HepG2 (cell line): ENCODE measurements around the gene DST. TPM values are rescaled to one million over a fixed set of nuclear protein-coding genes. Genes with fewer than 3 reads are reported as not detected.

Experiments
- ATAC-seq: fragments of 200-7000 bp; cut with Tn5 transposase; 3 replicates; pipeline ENCODE4 v1.9.1; 2020; ENCODE audit warnings: mild to moderate bottlenecking, moderate library complexity
- BruUV-seq: library from RNA; stranded (reverse); fragments of 400-500 nt; replicated peaks from 2 replicates; lab custom pipeline; 2021; lab: Mats Ljungman, UMichigan
- CTCF ChIA-PET: fragments of 300-600 bp; formaldehyde crosslinking; extraction: SDS; loops from one replicate; lab custom pipeline; 2021; ENCODE audit warnings: low total read pairs, inconsistent platforms, low intra/inter-chr PET ratio; lab: Yijun Ruan, JAX
- POLR2A ChIA-PET: fragments of 350-600 bp; sonication (Branson Sonifier 250); formaldehyde crosslinking; loops from one replicate; lab custom pipeline; 2020; ENCODE audit warnings: antibody characterized with exemption, inconsistent platforms; lab: Yijun Ruan, JAX
- DNase-seq: peaks from one replicate; pipeline ENCODE4 v3.0.0-alpha.2; 2015; ENCODE audit warnings: low spot score
- FAIRE-seq: peaks from 3 replicates; lab custom pipeline; 2011; peaks lifted over from hg19 to GRCh38; lab: Jason Lieb, UNC
- H2AFZ ChIP-seq: one replicate; pipeline ENCODE4 v1.6.1; 2011; ENCODE audit warnings: low read length, inconsistent platforms
- H3K27ac ChIP-seq: fragments of 300-600 bp; 3 replicates; pipeline ENCODE4 v1.8.0; 2011; ENCODE audit warnings: mixed run types, mild to moderate bottlenecking, mixed read lengths, low read length, inconsistent platforms; ENCODE audit not compliant: insufficient read depth; ENCODE audit errors: extremely low read length
- H3K27me3 ChIP-seq, 2 experiments: fragments of 200-600 bp in 1 of 2; 2 replicates in 1 of 2; 3 replicates in 1 of 2; pipeline versions ENCODE4 v1.6.0 to v1.8.0; 2011; ENCODE audit warnings: low read length in 2 of 2, mild to moderate bottlenecking in 2 of 2, moderate library complexity in 2 of 2, inconsistent platforms in 1 of 2; ENCODE audit not compliant: insufficient read depth in 2 of 2, control insufficient read depth in 1 of 2
- H3K36me3 ChIP-seq, 2 experiments: fragments of 200-600 bp in 1 of 2; replicated peaks in 1 of 2; 2 replicates in 1 of 2; 3 replicates in 1 of 2; pipeline versions ENCODE4 v1.5.1 to v1.8.0; 2011; ENCODE audit warnings: low read length in 2 of 2, inconsistent platforms in 1 of 2; ENCODE audit not compliant: insufficient read depth in 2 of 2, control insufficient read depth in 1 of 2
- H3K4me1 ChIP-seq: 2 replicates; pipeline ENCODE4 v1.5.1; 2012; ENCODE audit warnings: low read length, inconsistent platforms; ENCODE audit not compliant: insufficient read depth
- H3K4me2 ChIP-seq: 2 replicates; pipeline ENCODE4 v1.6.0; 2011; ENCODE audit warnings: low read depth, low read length, inconsistent platforms
- H3K4me3 ChIP-seq, 3 experiments: fragments of 200-600 bp in 1 of 3; sonication (generic), shearing (Covaris generic) in 1 of 3; replicated peaks in 1 of 3; 2 replicates each; pipeline ENCODE4 v1.5.1; 2011 to 2016; ENCODE audit warnings: low read length in 3 of 3, inconsistent platforms in 2 of 3, low read depth in 2 of 3, mild to moderate bottlenecking in 2 of 3, control low read depth in 1 of 3, mixed read lengths in 1 of 3; ENCODE audit not compliant: insufficient read depth in 1 of 3
- H3K79me2 ChIP-seq: one replicate; pipeline ENCODE4 v1.6.1; 2011; ENCODE audit warnings: low read length, inconsistent platforms; ENCODE audit not compliant: insufficient read depth
- H3K9ac ChIP-seq: 2 replicates; pipeline ENCODE4 v1.6.0; 2011; ENCODE audit warnings: mild to moderate bottlenecking, low read depth, low read length, inconsistent platforms; ENCODE audit not compliant: insufficient read depth
- H3K9me3 ChIP-seq: 2 replicates; pipeline ENCODE4 v1.5.1; 2012; ENCODE audit warnings: mild to moderate bottlenecking, low read length
- H4K20me1 ChIP-seq: 2 replicates; pipeline ENCODE4 v1.6.0; 2011; ENCODE audit warnings: inconsistent platforms, mild to moderate bottlenecking, low read length, moderate library complexity; ENCODE audit not compliant: insufficient read depth
- CHD2 ChIP-seq: IDR thresholded peaks from 2 replicates; pipeline ENCODE4 v1.6.1; 2011; ENCODE audit warnings: low read depth, low read length, improper control_type of control experiment
- RARG ChIP-seq: sonication (generic); formaldehyde crosslinking; IDR thresholded peaks from 2 replicates; pipeline ENCODE4 v1.4.0; 2020; ENCODE audit warnings: low read depth, mild to moderate bottlenecking, missing genetic modification reagents
- SP2 ChIP-seq: sonication (generic); formaldehyde crosslinking; IDR thresholded peaks from 2 replicates; pipeline ENCODE4 v1.5.1; 2020; ENCODE audit warnings: mild to moderate bottlenecking, missing genetic modification reagents
- ZHX2 ChIP-seq, 2 experiments: sonication (generic) in 1 of 2; formaldehyde crosslinking in 1 of 2; IDR thresholded peaks; 2 replicates each; pipeline versions ENCODE4 v1.6.1 to v1.9.0; 2014 to 2022; ENCODE audit warnings: antibody characterized with exemption in 1 of 2, borderline replicate concordance in 1 of 2, inconsistent platforms in 1 of 2, low read depth in 1 of 2, missing genetic modification reagents in 1 of 2
- ZNF468 ChIP-seq: sonication (generic); formaldehyde crosslinking; IDR thresholded peaks from 2 replicates; pipeline ENCODE4 v1.8.0; 2022; ENCODE audit warnings: mild to moderate bottlenecking, moderate library complexity, missing genetic modification reagents
- ZNF615 ChIP-seq: sonication (generic); formaldehyde crosslinking; IDR thresholded peaks from 2 replicates; pipeline ENCODE4 v1.5.0; 2020; ENCODE audit warnings: mild to moderate bottlenecking, missing genetic modification reagents, borderline replicate concordance
- ZNF772 ChIP-seq: sonication (generic); formaldehyde crosslinking; IDR thresholded peaks from 2 replicates; pipeline ENCODE4 v1.5.0; 2020; ENCODE audit warnings: mild to moderate bottlenecking, missing genetic modification reagents
- ZNF839 ChIP-seq: sonication (generic); formaldehyde crosslinking; IDR thresholded peaks from 2 replicates; pipeline ENCODE4 v1.4.0; 2020; ENCODE audit warnings: missing genetic modification reagents, mild to moderate bottlenecking, borderline replicate concordance
- in situ Hi-C: cut with HindIII; loops from 2 replicates; pipeline ENCODE4 v1.10.0; 2017; ENCODE audit warnings: low pct_unique_long_range_greater_than_20kb; ENCODE audit not compliant: extremely low pct_ligation_motif_present
- intact Hi-C: fragments of 100-400 bp; cut with micrococcal nuclease; formaldehyde crosslinking; loops from one replicate; pipeline ENCODE4 v1.10.0; 2022; ENCODE audit not compliant: unreplicated experiment
- polyA plus RNA-seq, 8 experiments: library from polyadenylated mRNA; depleted of rRNA in 3 of 8; stranded (reverse) in 7 of 8; unstranded in 1 of 8; fragments of >200 nt; fragmentation: Illumina TruSeq in 4 of 8; extraction: Trizol in 4 of 8; gene quantifications; 2 replicates each; pipeline versions ENCODE4 v1.2.1 to v1.2.3, GENCODE V29; 2011 to 2016; ENCODE audit warnings: low read depth in 4 of 8, missing spikeins in 1 of 8, mixed read lengths in 1 of 8; ENCODE audit not compliant: insufficient read depth in 1 of 8
- total RNA-seq, 5 experiments: library from RNA; depleted of rRNA; stranded (reverse); fragments of >200 nt; fragmentation: Illumina TruSeq; extraction: Trizol; gene quantifications; 2 replicates each; pipeline ENCODE4 v1.2.3, GENCODE V29; 2016; ENCODE audit warnings: low read depth in 1 of 5
- TF ChIP-seq, protein P1 (sequence below): sonication (generic); formaldehyde crosslinking; IDR thresholded peaks from 2 replicates; pipeline ENCODE4 v1.4.0; 2020; ENCODE audit warnings: missing genetic modification reagents
- TF ChIP-seq, protein P2 (sequence below): sonication (generic); formaldehyde crosslinking; IDR thresholded peaks from 2 replicates; pipeline ENCODE4 v1.8.0; 2022; ENCODE audit warnings: missing genetic modification reagents, low read depth, mild to moderate bottlenecking, borderline replicate concordance

The DST gene
- total and polyA plus RNA-seq, 2 of the 13 experiments (the other 11 are each of a cell fraction or from before 2014, with no cell fraction given): 64.4 to 89.0 TPM

DNA sequence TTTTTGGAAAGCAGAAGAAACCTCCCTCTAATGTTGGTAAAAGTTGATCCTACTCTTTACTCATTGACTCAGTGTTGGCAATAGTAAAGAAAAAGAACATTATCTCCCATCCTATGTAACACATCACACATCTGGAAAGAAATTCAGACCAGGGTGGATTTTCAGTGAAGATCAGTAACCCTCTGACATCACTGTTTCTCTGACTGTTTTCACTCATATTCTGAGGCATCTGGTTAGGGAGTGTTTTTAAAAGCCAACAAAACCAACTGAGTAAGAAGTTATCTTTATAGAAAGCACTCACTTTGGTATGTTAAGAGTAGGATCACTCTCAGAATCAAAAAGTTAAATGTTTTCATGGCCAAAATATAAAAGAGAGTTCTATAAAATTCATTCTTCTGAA lies 143.6 kb downstream of the DST start:
- H2AFZ ChIP-seq: no peak overlapping the region
- intact Hi-C loops: no loop called here
- no peaks in the 10 kb centered on the region for H3K79me2 ChIP-seq
- no peak for FAIRE-seq
- no peak overlapping the region for H3K4me3 ChIP-seq
- TF ChIP-seq CHD2: no peak
- no peak for TF ChIP-seq ZNF615 (CRISPR knock-in tag)
- TF ChIP-seq, protein P1, sequence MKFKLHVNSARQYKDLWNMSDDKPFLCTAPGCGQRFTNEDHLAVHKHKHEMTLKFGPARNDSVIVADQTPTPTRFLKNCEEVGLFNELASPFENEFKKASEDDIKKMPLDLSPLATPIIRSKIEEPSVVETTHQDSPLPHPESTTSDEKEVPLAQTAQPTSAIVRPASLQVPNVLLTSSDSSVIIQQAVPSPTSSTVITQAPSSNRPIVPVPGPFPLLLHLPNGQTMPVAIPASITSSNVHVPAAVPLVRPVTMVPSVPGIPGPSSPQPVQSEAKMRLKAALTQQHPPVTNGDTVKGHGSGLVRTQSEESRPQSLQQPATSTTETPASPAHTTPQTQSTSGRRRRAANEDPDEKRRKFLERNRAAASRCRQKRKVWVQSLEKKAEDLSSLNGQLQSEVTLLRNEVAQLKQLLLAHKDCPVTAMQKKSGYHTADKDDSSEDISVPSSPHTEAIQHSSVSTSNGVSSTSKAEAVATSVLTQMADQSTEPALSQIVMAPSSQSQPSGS (CRISPR knock-in tag): no peak
- TF ChIP-seq ZNF839 (CRISPR knock-in tag): no peak
- TF ChIP-seq ZHX2 (IDR thresholded peaks at IDR 0.05; ENCODE audit: low read depth): no peak
- no peak for TF ChIP-seq ZHX2 (CRISPR knock-in tag; IDR thresholded peaks at IDR 0.05; ENCODE audit: borderline replicate concordance)
- TF ChIP-seq, protein P2, sequence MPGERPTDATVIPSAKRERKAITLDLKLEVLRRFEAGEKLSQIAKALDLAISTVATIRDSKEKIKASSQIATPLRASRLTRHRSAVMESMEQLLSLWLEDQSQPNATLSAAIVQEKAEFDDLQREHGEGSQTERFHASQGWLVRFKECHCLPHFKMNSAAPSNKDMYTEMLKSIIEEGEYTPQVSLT (CRISPR knock-in tag): no peak
- TF ChIP-seq SP2 (CRISPR knock-in tag): no peak
- no peak for TF ChIP-seq ZNF468
- TF ChIP-seq ZNF772 (CRISPR knock-in tag): no peak
- TF ChIP-seq RARG (CRISPR knock-in tag): no peak
- TF ChIP-seq, all 625 proteins: peak for 0
- ChIA-PET POLR2A (no interaction called here), CTCF (no interaction called here)
- no peaks in the 10 kb centered on the region for H4K20me1 ChIP-seq
- ATAC-seq: no peak
- in situ Hi-C loops: no loop called here
- no peaks in the 10 kb centered on the region for H3K27me3 ChIP-seq
- no peak for DNase-seq
- H3K36me3 ChIP-seq: peaks cover 6 to 34% of the 10 kb centered on the region in 2 experiments
- H3K4me1 ChIP-seq: no peaks in the 10 kb centered on the region
- no TSS peak for BruUV-seq
- H3K27ac ChIP-seq: no peak overlapping the region
- no peak overlapping the region for H3K4me2 ChIP-seq
- H3K9me3 ChIP-seq: no peaks in the 10 kb centered on the region
- no peak overlapping the region for H3K9ac ChIP-seq
